Suppressor macrophage treated with lipopolysaccharide for 1 hour (primary cell): Measurements from ENCODE around the gene DNMT1.
A peak's percentile ranks its signal among the peaks of the same experiment; 100 is the strongest.

Source experiments
- DNase-seq, 3 donors: peaks; one replicate each; pipeline ENCODE4 v3.0.0-alpha.2; 2020 to 2022

The DNMT1 gene

DNA sequence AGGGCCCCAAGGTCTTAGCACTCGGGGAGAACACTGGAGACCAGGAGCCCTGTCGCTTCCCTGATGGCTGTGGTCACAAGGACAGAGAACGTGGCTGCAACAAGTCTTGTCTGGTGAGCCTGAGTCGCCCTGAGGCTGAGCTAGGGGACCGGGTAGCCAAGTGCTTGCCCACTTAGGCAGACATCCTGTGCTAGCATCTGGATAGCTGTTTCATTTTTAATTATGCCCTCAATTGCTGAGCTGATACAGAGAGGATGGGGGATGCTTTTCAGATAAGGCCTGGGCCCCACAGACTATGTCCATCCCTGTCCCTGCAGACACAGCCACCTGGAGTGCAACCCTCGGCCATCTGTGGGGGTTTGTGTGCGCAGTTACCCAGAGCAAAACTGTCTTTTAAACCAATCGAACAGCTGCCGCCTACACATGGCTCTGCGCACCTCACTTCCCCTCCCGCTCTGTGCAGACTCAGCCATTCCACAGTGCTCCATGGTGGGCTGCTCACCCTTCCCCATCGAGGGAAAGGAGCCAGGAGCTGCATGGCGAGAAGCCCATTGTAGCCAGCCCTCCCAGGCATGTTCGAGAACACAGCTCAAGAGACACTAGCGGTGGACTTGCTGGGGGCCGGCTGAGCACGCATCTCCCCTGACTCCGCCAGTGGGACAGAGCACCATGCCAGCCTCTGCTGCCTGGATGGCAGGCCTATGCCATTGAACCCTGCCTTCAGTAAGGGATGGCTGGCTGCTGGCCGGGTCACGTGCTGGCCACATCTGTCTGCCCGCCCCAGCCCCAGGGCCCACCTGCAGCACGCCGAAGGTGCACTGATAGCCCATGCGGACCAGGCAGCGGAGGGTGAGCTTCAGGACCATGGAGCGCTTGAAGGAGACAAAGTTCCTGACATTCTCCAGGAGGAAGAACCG lies 55.6 kb downstream of the DNMT1 start:
- DNase-seq: no peak

DNA sequence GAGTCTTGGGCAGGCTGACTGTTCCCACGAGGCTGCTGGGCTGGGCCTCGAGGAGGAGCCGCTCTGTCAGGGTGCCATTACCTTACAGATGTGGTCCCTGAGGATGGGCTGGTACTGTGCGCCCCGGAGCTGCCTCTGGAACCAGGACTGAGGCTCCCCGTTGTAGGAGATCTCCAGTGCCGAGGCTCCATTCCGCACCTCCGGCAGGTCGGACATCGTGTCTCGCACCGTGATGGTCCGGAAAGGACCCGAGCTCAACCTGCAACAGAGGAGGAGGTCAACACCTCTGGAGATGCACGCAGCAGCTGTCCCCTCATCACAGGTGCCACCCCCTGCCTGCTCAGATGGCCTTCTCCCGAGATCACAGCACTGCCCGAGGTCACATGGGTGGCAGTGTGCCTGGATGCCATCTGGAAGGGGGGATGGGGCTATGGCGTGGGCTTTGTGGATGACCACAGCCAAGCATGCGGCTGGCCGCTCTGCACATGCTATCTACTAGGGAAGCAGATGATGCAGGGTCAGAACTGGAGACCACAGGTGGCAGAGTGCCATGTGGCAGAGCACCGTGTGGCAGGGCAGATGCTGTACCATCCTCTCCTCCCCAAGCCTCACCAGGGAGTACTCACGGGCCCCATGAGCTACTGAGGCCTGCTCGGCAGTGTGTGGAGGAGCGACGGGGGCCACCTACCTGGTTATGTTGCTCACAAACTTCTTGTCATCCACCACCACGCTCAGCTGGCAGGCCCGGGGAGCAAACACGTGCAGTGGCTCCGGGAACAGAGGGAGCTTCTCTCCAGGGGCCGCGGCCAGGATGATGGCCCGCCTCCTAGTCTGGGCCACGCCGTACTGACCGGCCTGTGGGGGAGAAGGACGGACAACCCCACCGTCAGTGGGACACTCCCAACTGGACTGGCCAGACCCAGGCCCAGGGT lies 56.7 kb downstream of the DNMT1 start:
- no peak for DNase-seq

DNA sequence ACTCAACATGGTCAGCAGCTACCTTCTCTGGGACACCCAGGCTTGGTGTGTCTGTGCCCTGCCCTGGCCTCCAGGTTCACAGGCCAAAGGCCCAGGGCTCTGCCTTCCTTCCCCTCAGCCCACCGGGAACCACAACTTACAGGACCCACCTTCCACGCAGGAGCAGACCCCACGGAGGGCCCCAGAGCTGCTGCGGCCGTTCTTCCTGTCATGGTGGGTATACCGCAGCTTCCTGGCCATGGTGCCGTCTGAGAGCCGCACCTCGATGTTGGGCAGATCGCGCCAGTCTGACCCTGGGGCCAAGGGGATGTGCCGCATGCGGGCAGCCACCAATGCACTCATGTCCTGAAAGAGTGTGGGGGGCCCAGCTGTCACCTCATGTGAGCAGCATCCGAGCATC lies 57.8 kb downstream of the DNMT1 start:
- DNase-seq: no peak

DNA sequence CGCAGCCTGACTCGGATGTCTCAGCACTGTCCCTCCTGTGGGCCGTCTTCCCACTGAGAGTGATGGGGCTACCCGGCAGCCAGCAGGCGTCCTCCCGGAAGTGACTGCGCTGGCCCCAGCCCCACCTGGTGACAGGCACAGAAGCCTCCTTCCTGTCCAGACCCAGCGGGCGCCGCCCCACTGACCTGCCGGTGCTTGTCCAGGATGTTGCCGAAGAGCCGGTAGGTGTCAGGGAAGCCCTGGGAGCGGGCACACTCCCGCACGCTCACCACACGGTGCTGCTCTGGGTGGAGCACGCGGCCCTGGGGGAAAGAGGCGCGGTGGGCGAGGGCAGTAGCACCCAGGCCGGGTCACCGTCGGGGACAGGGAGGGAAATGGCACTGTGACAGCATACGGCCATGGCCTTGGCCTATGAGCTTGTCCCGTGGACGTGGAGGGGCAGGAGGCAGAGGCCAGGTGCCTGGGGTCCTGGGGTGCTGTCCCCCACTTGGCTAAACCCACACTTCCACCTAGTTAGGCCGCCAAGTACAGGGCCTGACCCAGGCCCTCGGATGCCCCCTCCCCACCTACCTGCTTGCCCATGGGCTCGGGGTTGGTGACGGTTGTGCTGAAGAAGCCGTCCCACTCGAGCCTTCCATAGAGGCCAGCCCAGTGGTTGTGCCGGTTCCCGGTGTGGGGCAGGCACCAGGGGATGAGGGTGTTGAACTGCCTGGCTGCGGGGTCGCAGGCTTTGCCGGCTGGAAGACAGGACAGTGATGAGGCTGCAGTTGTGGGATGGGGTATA lies 59.0 kb downstream of the DNMT1 start:
- DNase-seq: no peak

DNA sequence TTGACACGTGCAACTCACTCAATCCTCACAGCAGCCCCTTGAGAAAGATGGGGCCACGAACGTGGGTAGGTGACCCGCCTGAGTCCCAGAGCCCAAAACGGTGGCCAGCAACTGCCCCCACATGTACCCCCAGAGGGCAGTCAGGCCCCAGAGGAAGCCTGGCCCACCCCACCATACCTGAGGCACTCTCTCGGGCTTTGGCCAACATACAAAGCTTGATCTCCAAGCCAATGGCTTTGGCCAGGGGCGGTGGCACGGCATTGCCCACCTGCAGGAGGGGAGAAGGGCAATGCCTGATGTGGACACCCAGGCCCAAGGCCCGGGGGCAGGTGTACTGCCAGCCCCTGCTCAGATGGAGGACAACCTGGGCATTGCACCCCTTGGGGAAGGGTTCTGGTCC lies 60.7 kb downstream of the DNMT1 start:
- no peak for DNase-seq

DNA sequence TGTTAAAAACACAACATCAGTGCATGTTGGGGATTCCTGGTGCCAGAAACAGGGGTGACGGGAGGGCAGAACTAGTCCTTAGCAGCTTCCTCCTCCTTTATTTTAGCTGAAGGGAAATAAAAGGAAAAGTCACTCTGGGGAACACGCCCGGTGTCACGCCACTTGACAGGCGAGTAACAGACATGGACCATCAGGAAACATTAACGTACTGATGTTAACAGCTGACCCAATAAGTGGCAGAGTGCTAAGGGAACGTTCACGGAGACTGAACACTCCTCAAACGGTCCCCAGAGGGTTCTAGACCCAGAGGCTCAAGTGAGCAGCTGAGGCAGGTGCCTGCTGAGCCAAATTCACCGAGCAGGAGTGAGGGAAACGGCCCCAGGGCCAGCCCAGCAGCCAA lies 61.2 kb downstream of the DNMT1 start:
- no peak for DNase-seq

DNA sequence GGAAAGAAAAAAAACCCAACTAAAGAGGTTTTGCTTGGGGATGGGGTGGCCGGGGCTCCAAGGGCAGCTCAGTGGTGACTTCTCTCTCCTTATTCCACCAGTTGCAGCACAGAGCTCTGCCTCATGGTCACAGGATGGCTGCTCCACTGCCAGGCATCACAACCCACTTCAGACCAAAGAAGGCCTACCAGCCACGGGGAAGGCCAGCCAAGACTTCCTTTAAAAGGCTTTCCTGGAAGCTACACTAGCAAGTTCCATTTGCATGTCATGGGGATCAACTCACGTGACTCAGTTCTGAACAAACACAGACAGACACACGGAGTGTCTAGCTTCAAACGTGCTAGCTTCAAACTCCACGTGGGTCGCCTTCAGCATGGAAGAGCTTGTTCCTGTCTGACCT lies 61.8 kb downstream of the DNMT1 start:
- peak; percentile 47 to 66 (median 61) for DNase-seq

DNA sequence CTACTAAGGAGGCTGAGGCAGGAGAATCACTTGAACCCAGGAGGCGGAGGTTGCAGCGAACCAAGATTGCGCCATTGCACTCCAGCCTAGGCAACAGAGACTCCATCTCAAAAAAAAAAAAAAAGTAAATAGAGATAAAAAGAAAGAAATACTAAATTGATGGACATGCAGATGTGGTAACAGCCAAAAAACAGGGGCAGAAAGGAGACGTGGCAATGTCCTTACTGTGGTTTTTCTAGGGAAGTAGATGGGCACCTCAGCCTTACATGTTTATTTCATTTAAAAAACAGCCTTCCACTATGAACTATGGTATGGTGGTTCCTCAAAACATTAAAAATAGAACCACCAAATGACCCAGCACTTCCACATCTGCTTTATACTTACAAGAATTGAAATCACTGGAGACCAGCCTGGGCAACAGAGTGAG lies 68.5 kb downstream of the DNMT1 start:
- DNase-seq: peak; percentile 62 to 85 (median 76)

DNA sequence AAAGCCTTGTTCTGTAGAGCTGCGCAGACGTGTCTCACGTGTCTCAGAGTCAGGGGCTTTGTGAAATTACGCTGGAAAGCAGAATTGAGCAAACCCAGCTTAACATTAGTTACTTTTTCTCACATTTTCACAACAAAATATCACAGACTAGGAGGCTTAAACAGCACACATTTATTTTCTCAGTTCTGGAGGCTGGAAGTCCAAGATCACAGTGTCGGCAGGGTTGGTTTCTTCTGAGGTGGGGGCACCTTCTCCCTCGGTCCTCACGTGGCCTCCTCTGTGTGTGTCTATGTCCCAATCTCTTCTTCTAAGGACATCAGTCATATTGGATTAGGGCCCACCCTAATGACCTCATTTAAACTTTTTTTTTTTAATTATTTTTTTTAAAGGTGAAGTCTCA lies 70.3 kb downstream of the DNMT1 start:
- no peak for DNase-seq

DNA sequence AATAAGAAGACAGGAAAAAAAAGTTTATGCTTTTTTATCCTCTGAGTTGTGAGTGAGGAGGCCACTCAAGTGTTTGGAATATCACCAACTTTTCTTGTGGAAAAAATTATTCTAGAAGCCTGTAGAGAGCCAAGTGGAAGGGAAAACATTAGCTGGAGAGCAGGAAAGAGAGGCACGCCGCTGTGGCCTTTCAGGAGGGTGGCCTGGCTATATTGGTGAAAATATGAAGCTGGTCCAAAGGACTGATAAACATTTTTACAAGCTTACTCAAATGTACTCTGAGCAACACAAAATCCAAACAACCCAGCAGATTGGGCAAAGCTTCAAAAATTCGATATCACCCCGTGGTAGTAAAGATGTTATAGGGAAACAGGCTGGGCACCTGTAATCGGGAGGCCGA lies 72.7 kb downstream of the DNMT1 start:
- no peak for DNase-seq

DNA sequence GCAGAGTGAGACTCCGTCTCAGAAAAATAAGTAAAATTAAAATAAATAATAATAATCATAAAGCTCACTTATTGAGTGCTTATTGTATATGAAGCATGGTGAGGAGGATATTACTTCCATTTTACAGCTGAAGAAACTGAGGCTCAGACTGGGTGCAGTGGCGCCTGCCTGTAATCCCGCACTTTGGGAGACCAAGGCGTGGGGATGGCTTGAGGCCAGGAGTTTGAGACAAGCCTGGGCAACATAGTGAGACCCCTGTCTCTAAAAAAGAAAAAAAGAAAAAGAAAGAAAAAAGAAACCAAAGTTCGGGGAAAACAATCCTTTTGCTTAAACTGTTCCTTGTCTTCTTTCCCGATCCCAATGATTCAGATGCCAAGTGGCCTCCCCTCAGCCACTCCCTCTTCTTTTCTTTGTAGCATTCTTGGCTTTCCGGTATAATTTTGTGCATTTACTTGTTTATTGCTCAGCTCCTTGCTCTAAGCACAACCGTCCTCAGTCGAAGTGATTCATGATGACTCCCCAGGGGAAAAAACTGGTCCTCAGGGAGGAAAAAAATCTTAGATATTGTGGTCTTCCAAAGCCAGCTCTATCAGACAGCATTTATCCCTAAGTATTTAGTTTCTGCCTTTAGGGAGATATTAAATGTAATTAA lies 74.1 kb downstream of the DNMT1 start:
- DNase-seq: peak in 2 of 3 donors; percentile 38 to 48

DNA sequence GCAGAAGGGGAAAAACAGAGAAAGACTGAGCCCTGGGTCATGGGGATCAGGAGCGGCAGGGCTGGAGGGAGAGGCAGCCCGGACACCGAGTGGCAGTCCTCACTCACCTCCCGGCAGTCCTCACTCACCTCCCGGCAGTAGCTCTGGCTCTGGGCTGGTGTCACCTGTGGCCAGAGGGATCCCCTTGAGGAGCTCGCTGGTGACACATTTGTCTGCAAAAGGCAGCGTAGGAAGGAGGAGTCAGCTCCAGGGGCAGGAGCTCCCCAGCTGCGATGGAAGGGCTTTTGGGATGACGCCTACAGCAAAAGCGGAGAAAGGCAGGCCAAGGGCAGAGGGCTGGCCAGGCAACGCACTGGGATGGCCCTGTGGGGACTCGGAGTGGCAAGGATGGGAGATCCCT lies 75.8 kb downstream of the DNMT1 start:
- DNase-seq: no peak

DNA sequence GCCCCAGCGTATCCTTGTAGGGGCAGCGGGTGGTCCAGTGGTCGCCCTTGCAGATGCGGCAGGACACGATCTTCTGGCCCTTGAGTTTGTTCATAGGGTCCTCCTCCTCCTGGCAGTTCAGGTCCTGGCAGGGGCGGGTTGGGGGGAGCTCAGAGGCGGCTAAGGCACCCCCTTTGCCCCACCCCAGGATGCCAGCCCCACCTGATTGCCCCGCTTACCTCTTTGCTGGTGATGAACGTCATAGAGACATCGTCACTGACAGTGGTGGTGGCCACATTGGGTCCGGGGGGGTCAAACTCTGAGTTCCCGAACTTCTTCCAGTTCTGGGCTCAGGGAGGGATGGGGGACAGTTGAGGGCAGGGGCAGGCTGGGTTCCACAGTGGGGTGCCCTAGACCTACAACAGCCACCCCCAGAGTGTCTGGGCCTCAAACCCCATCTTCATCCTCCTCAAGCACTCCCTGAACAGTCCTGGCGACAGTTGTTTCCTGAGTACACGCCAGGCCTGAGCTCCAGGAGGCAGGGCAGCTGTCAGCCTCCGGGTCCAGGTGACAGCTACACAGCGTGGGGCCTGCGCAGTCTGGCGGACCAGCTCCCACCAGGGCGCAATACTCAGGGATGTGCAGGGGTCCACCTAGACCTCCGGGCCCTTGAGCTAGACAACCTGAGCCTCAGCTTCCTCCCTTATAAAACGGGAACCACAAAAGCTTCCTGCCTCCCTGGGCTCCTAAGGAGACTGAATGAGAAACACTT lies 77.7 kb downstream of the DNMT1 start:
- DNase-seq: no peak

DNA sequence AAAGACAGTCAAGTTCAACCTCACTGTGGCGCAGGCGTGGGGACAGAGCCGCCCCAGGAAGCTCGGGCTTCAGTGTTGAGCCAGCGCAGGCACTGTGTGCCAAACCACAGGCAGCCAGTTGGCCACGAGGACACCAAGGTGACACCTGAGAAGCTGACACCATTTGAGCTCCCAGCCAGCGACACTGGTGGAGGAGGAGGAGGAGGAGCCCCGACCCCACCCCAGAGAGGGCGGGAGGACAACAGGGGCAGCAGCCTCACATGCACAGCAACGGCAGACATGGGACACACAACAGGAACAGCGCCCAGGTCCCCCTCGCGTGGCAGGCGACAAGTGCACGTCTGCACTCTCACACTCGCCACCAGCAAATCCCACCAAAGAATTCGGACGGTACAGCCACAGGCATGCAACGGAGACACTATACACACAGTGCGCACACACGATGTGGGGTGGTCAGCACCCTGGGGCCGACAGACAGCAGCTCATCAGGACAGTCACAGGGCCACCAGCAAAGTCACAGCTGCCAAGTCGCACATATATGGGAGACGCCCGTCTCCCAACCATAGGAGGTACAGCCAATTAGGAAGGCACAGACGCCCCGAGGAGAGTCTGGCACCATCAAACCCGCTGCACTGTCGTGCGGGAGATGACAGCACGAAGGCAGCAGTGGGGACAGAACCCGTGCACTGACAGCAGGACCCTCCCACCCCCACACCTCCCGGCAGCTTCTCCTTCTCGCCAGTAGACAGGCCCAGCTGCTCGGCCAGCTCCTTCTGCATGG lies 78.5 kb downstream of the DNMT1 start:
- DNase-seq: no peak

DNA sequence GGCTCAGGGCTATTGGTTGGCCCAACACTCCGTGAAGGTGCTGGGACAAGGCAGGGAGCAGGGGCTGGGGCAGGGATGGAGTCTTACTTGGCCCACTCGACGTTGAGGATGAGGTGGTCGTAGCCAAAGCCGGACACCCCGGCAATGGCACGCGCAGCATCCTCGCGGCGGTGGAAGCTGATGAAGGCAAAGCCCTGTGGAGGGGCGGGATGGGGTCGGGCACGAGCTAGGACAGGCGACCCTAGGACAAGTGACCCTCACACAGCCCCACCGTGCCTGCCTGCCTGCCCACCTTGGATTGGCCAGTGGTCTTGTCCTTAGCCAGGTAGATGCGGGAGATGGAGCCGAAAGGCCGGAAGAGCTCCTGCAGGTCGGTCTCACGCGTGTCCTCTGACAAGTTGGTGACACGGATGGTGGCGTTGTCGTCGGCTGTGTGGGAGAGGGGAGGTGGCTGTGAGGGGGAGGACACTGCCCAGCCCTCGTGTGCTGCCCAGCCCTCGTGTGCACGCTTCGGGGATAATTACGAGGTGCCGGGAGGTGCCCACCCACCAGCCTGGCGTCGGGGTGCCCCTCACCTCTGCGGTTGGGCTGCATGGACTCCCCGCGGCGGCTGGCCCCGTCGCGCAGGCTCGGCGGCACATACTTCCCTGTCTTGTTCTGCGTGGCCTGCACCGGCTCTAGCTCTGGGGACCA lies 79.2 kb downstream of the DNMT1 start:
- DNase-seq: no peak

DNA sequence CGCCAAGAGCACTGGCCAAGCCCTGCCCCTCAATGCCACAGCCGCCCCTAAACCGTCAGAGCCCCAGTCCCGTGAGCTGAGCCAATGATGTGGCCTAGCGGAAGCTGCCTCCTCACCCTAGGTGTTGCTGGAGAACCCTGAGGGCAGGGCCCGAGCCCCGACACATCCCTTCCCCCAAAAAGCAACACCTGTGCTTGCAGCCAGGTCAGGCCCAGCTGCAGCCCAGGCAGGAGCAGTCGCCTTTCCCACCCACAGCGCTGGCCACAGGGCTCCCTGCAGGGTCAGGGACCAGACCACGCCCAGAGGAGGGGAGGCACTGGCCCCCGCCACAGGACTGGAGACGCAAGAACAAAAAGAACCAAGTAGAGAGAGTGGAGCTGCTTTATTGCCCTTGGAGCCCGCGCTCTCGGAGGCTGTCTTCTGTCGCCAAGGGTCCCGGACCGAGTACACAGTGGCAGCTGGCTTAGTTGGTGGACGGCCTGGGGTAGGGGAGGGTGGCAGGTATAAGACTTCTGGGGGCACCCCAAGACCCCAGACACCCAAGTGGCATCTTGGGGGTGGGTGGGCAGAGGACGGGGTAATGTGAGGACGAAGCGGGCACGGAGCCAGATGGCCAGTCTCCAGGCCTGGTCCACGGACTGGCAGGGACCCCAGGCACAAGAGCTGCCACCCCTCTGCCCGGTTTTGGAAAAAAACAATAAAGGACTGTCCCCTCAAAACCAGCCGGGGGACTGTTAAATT lies 79.9 kb downstream of the DNMT1 start:
- no peak for DNase-seq

DNA sequence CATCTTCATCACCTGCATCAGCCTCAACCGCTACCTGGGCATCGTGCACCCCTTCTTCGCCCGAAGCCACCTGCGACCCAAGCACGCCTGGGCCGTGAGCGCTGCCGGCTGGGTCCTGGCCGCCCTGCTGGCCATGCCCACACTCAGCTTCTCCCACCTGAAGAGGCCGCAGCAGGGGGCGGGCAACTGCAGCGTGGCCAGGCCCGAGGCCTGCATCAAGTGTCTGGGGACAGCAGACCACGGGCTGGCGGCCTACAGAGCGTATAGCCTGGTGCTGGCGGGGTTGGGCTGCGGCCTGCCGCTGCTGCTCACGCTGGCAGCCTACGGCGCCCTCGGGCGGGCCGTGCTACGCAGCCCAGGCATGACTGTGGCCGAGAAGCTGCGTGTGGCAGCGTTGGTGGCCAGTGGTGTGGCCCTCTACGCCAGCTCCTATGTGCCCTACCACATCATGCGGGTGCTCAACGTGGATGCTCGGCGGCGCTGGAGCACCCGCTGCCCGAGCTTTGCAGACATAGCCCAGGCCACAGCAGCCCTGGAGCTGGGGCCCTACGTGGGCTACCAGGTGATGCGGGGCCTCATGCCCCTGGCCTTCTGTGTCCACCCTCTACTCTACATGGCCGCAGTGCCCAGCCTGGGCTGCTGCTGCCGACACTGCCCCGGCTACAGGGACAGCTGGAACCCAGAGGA lies 80.6 kb downstream of the DNMT1 start:
- no peak for DNase-seq

DNA sequence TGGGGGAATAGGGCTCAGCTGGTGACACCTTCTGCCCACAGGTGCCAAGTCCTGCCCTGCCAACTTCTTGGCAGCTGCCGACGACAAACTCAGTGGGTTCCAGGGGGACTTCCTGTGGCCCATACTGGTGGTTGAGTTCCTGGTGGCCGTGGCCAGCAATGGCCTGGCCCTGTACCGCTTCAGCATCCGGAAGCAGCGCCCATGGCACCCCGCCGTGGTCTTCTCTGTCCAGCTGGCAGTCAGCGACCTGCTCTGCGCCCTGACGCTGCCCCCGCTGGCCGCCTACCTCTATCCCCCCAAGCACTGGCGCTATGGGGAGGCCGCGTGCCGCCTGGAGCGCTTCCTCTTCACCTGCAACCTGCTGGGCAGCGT lies 81.2 kb downstream of the DNMT1 start:
- DNase-seq: no peak
